ENCODE results near the gene IGF2BP2. TPM values are rescaled to one million over a fixed set of nuclear protein-coding genes. Genes with fewer than 3 reads are reported as not detected.

IGF2BP2 gene
- total and polyA plus RNA-seq, 4 donors = 7.8 to 92.6 (median 11.8) TPM

GRCh38 chr3:185779461-185779860 is 45.4 kb downstream of the IGF2BP2 start:
- WGBS, 2 donors = 97 to 99% methylated on average over 2 of the region's 2 CpGs
- ATAC-seq (ENCODE audit: insufficient read depth, low FRiP score) = no peak
- no peak overlapping the region for H3K4me3 ChIP-seq
- no peak overlapping the region for H3K27ac ChIP-seq (ENCODE audit: low read depth in 1 of 2, low read length in 1 of 2)
- DNase-seq = no peak
- no peak overlapping the region for H3K9ac ChIP-seq (ENCODE audit: insufficient read depth in 1 of 2, low read length in 2 of 2)
- H3K27me3 ChIP-seq (ENCODE audit: control insufficient read depth in 3 of 3, insufficient read depth in 3 of 3, low read length in 2 of 3) = no peaks in the 10 kb centered on the region
- no peak for TF ChIP-seq CTCF (IDR thresholded peaks at IDR 0.05; ENCODE audit: control extremely low read depth, extremely low read depth)
- H3K36me3 ChIP-seq (ENCODE audit: control insufficient read depth in 4 of 4, insufficient read depth in 4 of 4, low read length in 4 of 4) = peaks cover 0 to 2% (median 0%) of the 10 kb centered on the region in 4 donors
- peaks cover 0 to 16% (median 0%) of the 10 kb centered on the region in 5 donors for H3K4me1 ChIP-seq (ENCODE audit: control insufficient read depth in 5 of 5, insufficient read depth in 5 of 5, low read length in 5 of 5)
- H3K9me3 ChIP-seq (ENCODE audit: control insufficient read depth in 4 of 4, insufficient read depth in 3 of 4, low read length in 3 of 4) = no peaks in the 10 kb centered on the region

GRCh38 chr3:185778821-185779220 is 46.0 kb downstream of the IGF2BP2 start:
- DNase-seq = no peak
- TF ChIP-seq CTCF (IDR thresholded peaks at IDR 0.05; ENCODE audit: control extremely low read depth, extremely low read depth) = no peak
- H3K27ac ChIP-seq (ENCODE audit: low read depth in 1 of 2, low read length in 1 of 2) = no peak overlapping the region
- no peak overlapping the region for H3K4me3 ChIP-seq
- ATAC-seq (ENCODE audit: insufficient read depth, low FRiP score) = no peak
- H3K27me3 ChIP-seq (ENCODE audit: control insufficient read depth in 3 of 3, insufficient read depth in 3 of 3, low read length in 2 of 3) = no peaks in the 10 kb centered on the region
- WGBS, 2 donors = 94 to 100% methylated on average over 1 of the region's 1 CpG
- no peak overlapping the region for H3K9ac ChIP-seq (ENCODE audit: insufficient read depth in 1 of 2, low read length in 2 of 2)
- H3K36me3 ChIP-seq (ENCODE audit: control insufficient read depth in 4 of 4, insufficient read depth in 4 of 4, low read length in 4 of 4) = peaks cover 0 to 2% (median 0%) of the 10 kb centered on the region in 4 donors
- no peaks in the 10 kb centered on the region for H3K9me3 ChIP-seq (ENCODE audit: control insufficient read depth in 4 of 4, insufficient read depth in 3 of 4, low read length in 3 of 4)
- H3K4me1 ChIP-seq (ENCODE audit: control insufficient read depth in 5 of 5, insufficient read depth in 5 of 5, low read length in 5 of 5) = peaks cover 3 to 18% (median 4%) of the 10 kb centered on the region in 5 donors

GRCh38 chr3:185778094-185778493 is 46.7 kb downstream of the IGF2BP2 start:
- H3K27me3 ChIP-seq (ENCODE audit: control insufficient read depth in 3 of 3, insufficient read depth in 3 of 3, low read length in 2 of 3) = no peaks in the 10 kb centered on the region
- ATAC-seq (ENCODE audit: insufficient read depth, low FRiP score) (no peak), DNase-seq (no peak)
- H3K27ac ChIP-seq (ENCODE audit: low read depth in 1 of 2, low read length in 1 of 2) = no peak overlapping the region
- H3K9ac ChIP-seq (ENCODE audit: insufficient read depth in 1 of 2, low read length in 2 of 2) = no peak overlapping the region
- H3K4me1 ChIP-seq (ENCODE audit: control insufficient read depth in 5 of 5, insufficient read depth in 5 of 5, low read length in 5 of 5) = peaks cover 4 to 18% (median 9%) of the 10 kb centered on the region in 5 donors
- H3K9me3 ChIP-seq (ENCODE audit: control insufficient read depth in 4 of 4, insufficient read depth in 3 of 4, low read length in 3 of 4) = no peaks in the 10 kb centered on the region
- no peak overlapping the region for H3K4me3 ChIP-seq
- H3K36me3 ChIP-seq (ENCODE audit: control insufficient read depth in 4 of 4, insufficient read depth in 4 of 4, low read length in 4 of 4) = peaks cover 0 to under 1% (median 0%) of the 10 kb centered on the region in 4 donors
- no peak for TF ChIP-seq CTCF (IDR thresholded peaks at IDR 0.05; ENCODE audit: control extremely low read depth, extremely low read depth)
- WGBS, 2 donors = 87 to 88% methylated on average over 4 of the region's 4 CpGs

GRCh38 chr3:185770109-185770508 is 54.7 kb downstream of the IGF2BP2 start:
- ATAC-seq (ENCODE audit: insufficient read depth, low FRiP score) (no peak), DNase-seq (no peak)
- Histone ChIP-seq H3K9ac (ENCODE audit: insufficient read depth in 1 of 2, low read length in 2 of 2) (no peak overlapping the region), H3K27me3 (ENCODE audit: control insufficient read depth in 3 of 3, insufficient read depth in 3 of 3, low read length in 2 of 3) (no peaks in the 10 kb centered on the region), H3K36me3 (ENCODE audit: control insufficient read depth in 4 of 4, insufficient read depth in 4 of 4, low read length in 4 of 4) (no peaks in the 10 kb centered on the region), H3K9me3 (ENCODE audit: control insufficient read depth in 4 of 4, insufficient read depth in 3 of 4, low read length in 3 of 4) (no peaks in the 10 kb centered on the region), H3K27ac (ENCODE audit: low read depth in 1 of 2, low read length in 1 of 2) (no peak overlapping the region), H3K4me1 (ENCODE audit: control insufficient read depth in 5 of 5, insufficient read depth in 5 of 5, low read length in 5 of 5) (peaks cover 4 to 27% (median 10%) of the 10 kb centered on the region in 5 donors), H3K4me3 (no peak overlapping the region)
- WGBS, 2 donors = 85 to 89% methylated on average over 8 of the region's 8 CpGs
- no peak for TF ChIP-seq CTCF (IDR thresholded peaks at IDR 0.05; ENCODE audit: control extremely low read depth, extremely low read depth)
